Measurements from ENCODE around the gene ADGRA1.

ADGRA1 gene

DNA sequence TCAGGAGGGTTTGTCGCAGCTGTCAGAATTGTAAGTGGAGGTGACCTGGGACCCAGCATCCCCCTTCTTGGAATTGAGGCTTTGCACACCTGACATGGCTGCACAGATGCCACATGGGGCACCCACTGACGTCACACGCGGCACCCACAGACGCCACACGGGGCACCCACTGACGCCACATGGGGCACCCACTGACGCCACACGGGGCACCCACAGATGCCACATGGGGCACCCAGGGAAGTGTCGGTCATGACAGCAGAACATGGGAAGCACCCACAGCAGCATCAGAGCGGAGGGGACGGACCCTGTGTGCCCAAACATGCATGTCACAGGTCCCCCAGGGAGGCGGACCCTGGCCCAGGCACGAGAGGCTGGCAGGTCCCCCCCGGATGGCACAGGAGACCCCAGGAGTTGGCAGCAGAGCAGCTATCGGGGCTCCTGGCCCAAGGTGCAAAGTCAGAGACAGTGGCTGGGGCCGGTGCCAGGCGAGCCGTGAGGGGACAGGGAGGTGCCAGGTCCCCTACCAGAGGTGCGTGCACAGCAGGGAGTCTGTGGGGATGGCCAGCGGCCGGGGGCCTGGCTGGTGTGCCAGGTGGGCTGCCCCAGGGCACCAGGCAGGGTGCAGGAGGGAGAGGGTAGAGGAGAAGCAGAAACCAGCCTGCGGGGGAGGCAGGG, 93.4 kb downstream of the ADGRA1 start:
- no peak for TF ChIP-seq ZNF274 (IDR thresholded peaks at IDR 0.05; ENCODE audit: low read depth, low read length)
- H3K4me3 ChIP-seq (ENCODE audit: low read length): no peak overlapping the region
